HG03558 (cell line): Measurements from ENCODE around the gene GGACT.
"Not testable (repeated sequence)": the region's sequence is repeated elsewhere in the genome, so short reads cannot be mapped to it uniquely, and the experiment has no call there.

Source experiments
- ATAC-seq: cut with Tn5 transposase; IDR thresholded peaks from one replicate; pipeline ENCODE4 v1.9.1; 2021; ENCODE audit warnings: moderate number of reproducible peaks; ENCODE audit not compliant: unreplicated experiment; ENCODE audit errors: extremely low read depth

The GGACT gene

GRCh38 chr13:100602493-100603111 is 14.0 kb upstream of the GGACT start:
- no peak for ATAC-seq

- no peak for ATAC-seq
Observed at GRCh38 chr13:100601716-100602115, 13.1 kb upstream of the GGACT start.

- ATAC-seq, result no peak
Observed at GRCh38 chr13:100600915-100601314, 12.3 kb upstream of the GGACT start.

GRCh38 chr13:100600461-100600860 is 11.9 kb upstream of the GGACT start:
- ATAC-seq, result no peak

GRCh38 chr13:100597253-100597652 is 8.7 kb upstream of the GGACT start:
- ATAC-seq, result no peak

- ATAC-seq, result no peak
Observed at GRCh38 chr13:100596516-100596915, 7.9 kb upstream of the GGACT start.

- ATAC-seq, result no peak
Observed at GRCh38 chr13:100594731-100595130, 6.1 kb upstream of the GGACT start.

GRCh38 chr13:100594255-100594654 is 5.7 kb upstream of the GGACT start:
- ATAC-seq, result no peak

GRCh38 chr13:100589178-100589725 is 663 bp upstream of the GGACT start:
- ATAC-seq, result no peak

- ATAC-seq, result no peak
Observed at GRCh38 chr13:100584896-100585295, 3.7 kb downstream of the GGACT start.

- ATAC-seq, result no peak
Observed at GRCh38 chr13:100581504-100581903, 7.1 kb downstream of the GGACT start.

GRCh38 chr13:100581030-100581429 is 7.6 kb downstream of the GGACT start:
- no peak for ATAC-seq

- no peak for ATAC-seq
Observed at GRCh38 chr13:100580045-100580444, 8.5 kb downstream of the GGACT start.

GRCh38 chr13:100577239-100577638 is 11.3 kb downstream of the GGACT start:
- not testable (repeated sequence) for ATAC-seq

GRCh38 chr13:100573121-100573520 is 15.5 kb downstream of the GGACT start:
- ATAC-seq, result peak; percentile 89

- ATAC-seq, result no peak
Observed at GRCh38 chr13:100566543-100566942, 22.0 kb downstream of the GGACT start.

- ATAC-seq, result no peak
Observed at GRCh38 chr13:100565286-100565685, 23.3 kb downstream of the GGACT start.

- ATAC-seq, result no peak
Observed at GRCh38 chr13:100564444-100565223, 24.0 kb downstream of the GGACT start.

GRCh38 chr13:100563779-100564178 is 24.8 kb downstream of the GGACT start:
- ATAC-seq, result no peak

GRCh38 chr13:100561599-100562204 is 26.9 kb downstream of the GGACT start:
- no peak for ATAC-seq

GRCh38 chr13:100561158-100561499 is 27.5 kb downstream of the GGACT start:
- ATAC-seq, result no peak
